Vagina (tissue), 2 donors: ENCODE measurements around the gene PTGR3. TPM values are rescaled to one million over a fixed set of nuclear protein-coding genes. Genes with fewer than 3 reads are reported as not detected.
A peak's percentile ranks its signal among the peaks of the same experiment; 100 is the strongest.

Source experiments
- DNase-seq, 2 donors: peaks; one replicate each; pipeline ENCODE4 v3.0.0-alpha.2; 2017; ENCODE audit errors: extremely low spot score in 2 of 2
- H3K27ac ChIP-seq: fragments of 200-600 bp; sonication (generic); one replicate; pipeline ENCODE4 v1.5.1; 2019
- H3K27me3 ChIP-seq: fragments of 200-600 bp; sonication (generic); one replicate; pipeline ENCODE4 v1.5.1; 2019
- H3K36me3 ChIP-seq, 2 donors: fragments of 200-600 bp; sonication (generic); one replicate each; pipeline ENCODE4 v1.5.1; 2017 to 2019
- H3K4me1 ChIP-seq: fragments of 200-600 bp; sonication (generic); one replicate; pipeline ENCODE4 v1.5.1; 2019
- H3K4me3 ChIP-seq, 2 donors: fragments of 200-600 bp; sonication (generic); 1 replicate in 1 of 2; 2 replicates in 1 of 2; pipeline ENCODE4 v1.5.1; 2016 to 2019
- H3K9me3 ChIP-seq: fragments of 200-600 bp; sonication (generic); one replicate; pipeline ENCODE4 v1.5.1; 2019
- CTCF ChIP-seq, 3 experiments: fragments of 450-650 bp in 2 of 3; fragments of 200-600 bp in 1 of 3; sonication (generic) in 1 of 3; IDR thresholded peaks; one replicate each; pipeline ENCODE4 v1.5.1; 2017 to 2019; ENCODE audit warnings: antibody characterized with exemption in 3 of 3, mild to moderate bottlenecking in 2 of 3, moderate library complexity in 2 of 3
- POLR2A ChIP-seq, 2 donors: fragments of 450-650 bp; IDR thresholded peaks; one replicate each; pipeline ENCODE4 v1.6.1; 2017; ENCODE audit warnings: antibody characterized with exemption in 2 of 2, mild to moderate bottlenecking in 2 of 2, moderate library complexity in 2 of 2
- POLR2AphosphoS5 ChIP-seq, 2 donors: sonication (generic); formaldehyde crosslinking; IDR thresholded peaks; one replicate each; pipeline ENCODE4 v1.9.0; 2017; ENCODE audit warnings: antibody characterized with exemption in 2 of 2, mild to moderate bottlenecking in 2 of 2, low read depth in 1 of 2; ENCODE audit not compliant: insufficient read depth in 1 of 2
- intact Hi-C: fragments of 100-400 bp; cut with DNase I; formaldehyde crosslinking; loops from one replicate; pipeline ENCODE4 v1.15.1; 2023
- total RNA-seq: library from RNA; depleted of rRNA; stranded (reverse); fragments of >200 nt; gene quantifications from one replicate; pipeline ENCODE4 v1.2.3, GENCODE V29; 2016

The PTGR3 gene
- total RNA-seq, 1 donor from 2014 or later, result 16.0 TPM

DNA sequence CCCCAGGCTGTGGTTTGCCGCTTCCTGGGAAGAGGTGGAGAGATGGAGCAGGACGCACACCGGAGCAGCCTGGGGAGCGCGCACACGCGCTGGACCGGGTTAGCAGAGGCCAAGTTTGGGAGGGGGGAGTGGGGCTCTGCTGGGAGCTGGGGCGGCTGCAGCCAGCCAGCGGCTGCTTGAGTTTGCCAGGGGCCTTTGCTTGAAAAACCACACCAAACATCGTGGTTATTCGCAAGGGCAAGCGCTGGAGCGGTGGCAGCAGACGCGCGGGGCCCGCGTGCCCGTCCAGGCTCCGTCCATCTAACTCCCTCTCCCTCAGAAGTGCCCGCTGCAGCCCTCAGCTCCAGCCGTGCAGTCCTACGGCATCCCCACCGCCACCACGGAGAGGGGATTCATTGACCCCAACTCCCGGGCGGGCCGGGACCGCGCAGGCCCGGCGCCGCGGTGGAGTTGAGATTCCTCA is 4.6 kb downstream of the PTGR3 start:
- no peak for DNase-seq
- peak overlapping the region; percentile 96 for H3K27ac ChIP-seq
- H3K36me3 ChIP-seq, result no peaks in the 10 kb centered on the region
- intact Hi-C loops, result no loop called here
- no peak for TF ChIP-seq POLR2AphosphoS5 (IDR thresholded peaks at IDR 0.05; ENCODE audit: insufficient read depth in 1 of 2, low read depth in 1 of 2)
- TF ChIP-seq CTCF (IDR thresholded peaks at IDR 0.05), result no peak
- TF ChIP-seq POLR2A (IDR thresholded peaks at IDR 0.05), result no peak
- H3K4me3 ChIP-seq, result peak overlapping the region; percentile 54 to 74
- peaks cover 56% of the 10 kb centered on the region for H3K4me1 ChIP-seq
- H3K9me3 ChIP-seq, result no peaks in the 10 kb centered on the region
- H3K27me3 ChIP-seq, result no peaks in the 10 kb centered on the region

GRCh38 chr18:75203416-75204268 is 5.3 kb downstream of the PTGR3 start:
- no peaks in the 10 kb centered on the region for H3K27me3 ChIP-seq
- no peaks in the 10 kb centered on the region for H3K9me3 ChIP-seq
- H3K27ac ChIP-seq, result peak overlapping the region; percentile 96
- H3K4me3 ChIP-seq, result peak overlapping the region; percentile 54 to 74
- H3K4me1 ChIP-seq, result peaks cover 62% of the 10 kb centered on the region
- no peaks in the 10 kb centered on the region for H3K36me3 ChIP-seq
- TF ChIP-seq CTCF (IDR thresholded peaks at IDR 0.05), result no peak
- peak in 1 of 2 donors; percentile 30 for TF ChIP-seq POLR2AphosphoS5 (IDR thresholded peaks at IDR 0.05; ENCODE audit: insufficient read depth in 1 of 2, low read depth in 1 of 2)
- no peak for TF ChIP-seq POLR2A (IDR thresholded peaks at IDR 0.05)
- intact Hi-C loops, result no loop called here
- DNase-seq, result no peak

DNA sequence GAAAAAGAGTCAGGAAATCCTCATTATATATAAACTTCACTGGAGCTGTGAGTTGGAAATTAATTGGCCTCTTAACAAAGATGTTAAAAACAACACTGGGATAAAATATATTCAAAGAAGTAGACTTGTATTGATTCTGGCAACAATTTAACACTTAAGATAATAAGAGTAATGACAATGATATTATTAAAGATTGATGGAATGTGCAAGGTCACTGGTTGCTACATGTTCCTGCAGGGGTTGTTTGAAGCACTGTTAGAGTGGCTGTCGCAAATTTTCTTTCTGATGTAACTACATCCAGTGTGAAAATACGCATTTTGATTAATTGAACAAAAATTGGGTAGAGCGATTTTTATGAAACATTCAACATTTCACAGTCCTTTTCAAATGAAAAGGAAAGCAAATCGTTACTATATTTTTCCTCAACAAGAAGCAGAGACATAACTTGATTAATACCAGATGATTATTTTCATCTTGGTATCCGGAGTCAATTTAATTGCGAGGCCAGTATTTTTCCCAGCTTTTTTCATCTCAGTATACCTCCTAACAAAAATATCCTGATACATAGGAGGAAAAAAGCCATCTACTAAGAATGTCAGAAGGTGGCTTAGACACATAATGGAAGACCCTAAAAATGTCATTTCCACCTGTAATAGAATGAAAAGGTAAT is 6.1 kb downstream of the PTGR3 start:
- TF ChIP-seq POLR2AphosphoS5 (IDR thresholded peaks at IDR 0.05; ENCODE audit: insufficient read depth in 1 of 2, low read depth in 1 of 2) (no peak), POLR2A (IDR thresholded peaks at IDR 0.05) (no peak), CTCF (IDR thresholded peaks at IDR 0.05) (no peak)
- H3K36me3 ChIP-seq, result no peaks in the 10 kb centered on the region
- DNase-seq, result no peak
- H3K4me1 ChIP-seq, result peaks cover 63% of the 10 kb centered on the region
- peak overlapping the region in 1 of 2 donors; percentile 74 for H3K4me3 ChIP-seq
- intact Hi-C loops, result no loop called here
- H3K27ac ChIP-seq, result peak overlapping the region; percentile 96
- no peaks in the 10 kb centered on the region for H3K9me3 ChIP-seq
- no peaks in the 10 kb centered on the region for H3K27me3 ChIP-seq

- DNase-seq, result no peak
- Histone ChIP-seq H3K27me3 (no peaks in the 10 kb centered on the region), H3K4me1 (peaks cover 53% of the 10 kb centered on the region), H3K27ac (peak overlapping the region; percentile 1), H3K36me3 (no peaks in the 10 kb centered on the region), H3K4me3 (no peak overlapping the region), H3K9me3 (no peaks in the 10 kb centered on the region)
- TF ChIP-seq CTCF (IDR thresholded peaks at IDR 0.05), result no peak
- TF ChIP-seq POLR2A (IDR thresholded peaks at IDR 0.05), result no peak
- no peak for TF ChIP-seq POLR2AphosphoS5 (IDR thresholded peaks at IDR 0.05; ENCODE audit: insufficient read depth in 1 of 2, low read depth in 1 of 2)
- intact Hi-C loops, result no loop called here
Observed at GRCh38 chr18:75201282-75202270, 7.4 kb downstream of the PTGR3 start.
